Measurements from ENCODE around the gene CMTR1.
"Not testable (repeated sequence)": the region's sequence is repeated elsewhere in the genome, so short reads cannot be mapped to it uniquely, and the experiment has no call there.

Gene CMTR1

DNA sequence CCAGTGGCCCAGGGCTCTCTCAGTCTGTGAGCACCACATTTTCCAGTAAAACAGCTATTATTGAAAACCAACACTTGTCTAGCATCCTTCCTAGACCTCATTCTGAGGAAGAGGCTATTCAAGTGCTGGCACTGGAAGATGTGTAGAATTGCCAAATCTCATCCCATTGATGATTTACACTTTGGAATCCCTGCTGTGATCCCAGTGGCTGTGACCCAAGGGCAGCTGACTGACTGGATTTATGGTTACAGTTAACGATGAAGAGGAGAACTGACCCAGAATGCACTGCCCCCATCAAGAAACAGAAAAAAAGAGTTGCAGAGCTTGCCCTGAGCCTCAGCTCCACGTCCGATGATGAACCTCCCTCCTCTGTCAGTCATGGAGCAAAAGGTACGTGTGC lies 2.4 kb downstream of the CMTR1 start:
- DNase-seq, result no peak

DNA sequence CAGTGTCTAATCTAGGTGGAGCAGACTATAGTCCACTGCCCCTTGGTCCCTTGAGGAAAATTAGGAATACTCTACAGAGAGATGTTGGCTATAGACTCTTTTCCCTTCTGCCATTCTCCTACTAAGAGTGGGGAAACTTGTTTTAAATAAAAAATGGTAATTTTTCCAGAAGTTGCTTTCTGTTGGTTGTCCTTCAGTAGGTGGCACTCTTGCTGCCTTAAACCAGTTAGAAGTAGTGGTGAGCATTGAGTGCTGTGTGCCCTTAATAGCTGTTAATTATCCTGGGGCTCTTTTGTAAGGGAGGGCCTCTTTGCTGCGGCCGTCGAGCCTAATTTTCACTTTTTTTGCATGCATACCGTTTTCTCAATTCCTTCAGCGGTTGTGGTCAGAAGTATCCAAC lies 2.8 kb downstream of the CMTR1 start:
- DNase-seq, result no peak

DNA sequence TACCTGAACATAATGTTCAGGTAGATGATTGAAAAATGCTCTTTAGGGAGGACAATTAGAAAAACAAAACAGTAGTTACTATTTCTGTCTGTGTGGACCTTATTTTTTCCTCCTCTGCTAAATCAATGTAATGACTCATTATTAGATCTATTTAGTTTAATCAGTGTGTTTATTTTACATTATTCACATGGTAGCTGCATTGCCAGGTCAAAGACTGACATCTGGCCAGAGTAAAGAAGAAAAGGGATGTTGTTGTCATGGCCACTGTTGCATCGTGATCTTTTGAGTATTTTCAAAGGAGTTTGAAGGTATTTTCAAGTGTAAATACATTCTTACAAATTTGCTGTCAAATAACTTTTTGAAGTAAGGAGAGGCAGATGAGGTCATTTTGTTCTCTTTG lies 5.9 kb downstream of the CMTR1 start:
- DNase-seq, result no peak

DNA sequence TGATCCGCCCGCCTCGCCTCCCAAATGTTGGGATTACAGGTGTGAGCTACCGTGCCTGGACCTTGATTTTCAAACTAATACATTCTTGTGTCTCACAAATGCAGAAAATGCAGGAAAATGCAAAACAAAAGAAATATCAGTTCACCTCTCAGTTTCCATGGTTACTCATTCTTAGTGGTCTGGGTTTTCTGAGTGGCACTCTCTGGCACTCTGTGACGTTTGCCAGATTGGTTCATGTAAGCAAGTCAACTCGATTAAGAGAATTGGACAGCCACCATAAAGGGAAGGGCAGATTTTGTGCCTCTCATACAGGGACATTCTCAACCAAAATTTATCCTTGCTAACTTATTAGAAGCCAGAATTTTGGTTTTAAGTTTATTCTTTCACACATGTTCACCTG lies 8.6 kb downstream of the CMTR1 start:
- DNase-seq, result no peak

DNA sequence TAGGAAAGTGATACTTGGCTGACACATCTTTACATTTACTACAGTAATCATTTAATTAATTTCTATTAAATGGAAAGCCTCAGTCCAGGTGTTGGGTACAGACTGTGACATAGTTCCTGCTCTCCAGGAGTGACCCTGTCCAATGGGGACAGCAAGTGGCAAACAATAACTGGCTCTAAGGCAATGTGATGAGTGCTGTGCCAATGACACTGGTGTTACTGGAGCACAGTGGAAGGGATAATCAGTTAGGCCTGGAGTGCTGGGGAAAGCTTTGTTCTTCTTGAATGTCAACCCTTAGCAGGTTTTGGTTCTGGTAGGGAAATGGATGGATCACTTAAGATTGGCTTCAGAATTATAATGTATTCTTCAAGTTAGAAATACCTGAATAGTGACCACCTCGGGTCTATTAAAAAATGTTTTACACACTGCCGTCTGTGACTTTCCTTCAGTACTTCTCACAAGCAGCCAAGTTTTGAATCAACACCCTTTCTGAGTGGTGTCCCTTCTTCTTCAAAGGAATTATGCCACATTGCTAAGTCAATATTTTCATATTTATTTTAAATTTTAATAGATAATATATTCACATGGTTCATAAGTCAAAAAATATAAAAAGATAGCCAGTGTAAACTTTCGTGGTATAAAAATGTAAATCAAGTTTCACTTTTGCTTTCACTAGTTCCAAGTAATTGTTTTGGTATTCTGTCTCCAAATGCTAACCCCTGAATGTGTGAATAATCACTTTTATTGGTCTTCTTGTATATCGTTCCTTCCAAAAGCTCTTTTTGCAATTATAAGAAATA lies 9.6 kb downstream of the CMTR1 start:
- DNase-seq, result no peak

DNA sequence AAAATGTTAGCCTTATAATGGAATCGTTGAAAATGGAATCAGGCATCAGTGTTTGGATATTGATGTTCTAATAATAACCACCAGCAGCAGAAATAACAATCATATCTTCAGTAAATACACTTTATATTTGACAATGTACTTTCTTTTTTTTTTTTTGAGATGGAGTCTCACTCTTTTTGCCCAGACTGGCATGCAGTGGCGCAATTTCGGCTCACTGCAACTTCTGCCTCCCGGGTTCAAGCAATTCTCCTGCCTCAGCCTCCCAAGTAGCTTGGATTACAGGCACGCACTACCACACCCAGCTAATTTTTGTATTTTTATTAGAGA lies 10.2 kb downstream of the CMTR1 start:
- DNase-seq, result not testable (repeated sequence)

DNA sequence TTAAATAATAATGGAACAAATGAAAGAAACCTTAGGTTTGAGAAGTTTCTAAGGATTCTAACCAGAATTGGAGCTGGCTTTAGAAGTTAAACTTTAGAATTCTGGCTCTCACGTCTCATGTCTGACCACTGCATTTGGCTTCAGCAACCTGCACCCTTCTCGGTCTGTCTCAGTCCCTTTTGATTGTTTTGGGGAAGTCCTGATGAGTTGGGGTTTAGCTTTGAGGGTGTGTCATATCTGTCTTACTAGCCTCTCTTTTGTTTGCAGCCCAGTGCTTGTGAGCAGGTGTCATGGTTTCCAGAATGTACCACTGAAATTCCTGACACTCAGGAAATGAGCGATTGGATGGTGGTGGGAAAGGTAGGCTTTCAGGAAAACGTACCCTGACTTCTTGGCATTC lies 17.0 kb downstream of the CMTR1 start:
- no peak for DNase-seq

DNA sequence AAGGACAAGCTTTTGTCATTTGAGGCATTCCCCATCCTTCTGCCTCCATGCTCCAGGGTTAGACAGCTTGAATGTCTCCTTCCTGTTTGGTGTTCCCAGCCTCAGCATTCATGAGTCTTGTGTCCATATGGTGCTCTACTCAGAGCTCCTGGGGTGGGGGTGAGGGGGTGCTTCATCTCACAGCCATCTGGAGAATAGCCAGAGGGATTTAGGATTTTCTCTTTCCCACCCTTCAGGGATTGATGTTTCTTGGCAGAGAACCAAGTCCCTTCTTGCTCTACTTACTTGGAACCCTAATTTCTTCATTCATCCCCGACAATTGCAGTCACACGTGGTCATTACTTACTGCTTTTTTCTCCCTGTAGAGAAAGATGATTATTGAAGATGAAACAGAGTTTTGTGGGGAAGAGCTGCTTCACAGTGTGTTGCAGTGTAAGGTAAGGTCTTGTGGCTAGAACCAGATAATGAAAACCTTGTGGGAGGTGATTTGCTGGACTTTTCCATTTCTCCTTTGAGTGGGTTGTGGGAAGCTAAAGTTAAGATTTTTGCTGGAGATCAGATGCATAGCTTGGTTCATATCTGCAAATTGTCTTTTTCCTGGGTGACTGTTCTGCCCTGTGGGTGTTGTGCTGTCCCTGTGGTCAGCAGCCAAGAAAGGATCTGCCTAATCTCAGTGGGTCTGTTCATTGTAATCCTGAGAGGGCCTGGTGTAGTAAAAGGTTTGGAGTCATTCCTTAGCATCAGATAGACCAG lies 18.6 kb downstream of the CMTR1 start:
- no peak for DNase-seq

DNA sequence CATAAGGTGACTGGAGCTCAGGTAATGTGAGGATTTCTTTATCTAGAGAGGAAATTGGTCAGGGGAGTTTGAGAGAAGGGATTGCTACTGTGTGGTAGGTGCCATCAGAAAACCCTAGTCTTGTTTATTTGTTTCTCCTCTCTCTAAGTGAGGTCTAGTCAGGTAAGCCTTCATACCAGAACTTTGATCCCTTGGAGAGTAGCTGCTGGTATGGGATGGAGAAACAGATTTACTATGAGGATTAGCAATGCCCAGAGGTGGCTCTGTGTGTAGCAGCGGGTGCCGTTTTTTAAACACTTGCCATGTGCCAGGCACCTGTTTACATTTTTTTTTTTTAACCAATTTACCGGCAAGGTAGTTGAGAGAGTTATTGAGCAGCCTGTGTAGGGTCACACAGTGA lies 19.5 kb downstream of the CMTR1 start:
- DNase-seq, result no peak

DNA sequence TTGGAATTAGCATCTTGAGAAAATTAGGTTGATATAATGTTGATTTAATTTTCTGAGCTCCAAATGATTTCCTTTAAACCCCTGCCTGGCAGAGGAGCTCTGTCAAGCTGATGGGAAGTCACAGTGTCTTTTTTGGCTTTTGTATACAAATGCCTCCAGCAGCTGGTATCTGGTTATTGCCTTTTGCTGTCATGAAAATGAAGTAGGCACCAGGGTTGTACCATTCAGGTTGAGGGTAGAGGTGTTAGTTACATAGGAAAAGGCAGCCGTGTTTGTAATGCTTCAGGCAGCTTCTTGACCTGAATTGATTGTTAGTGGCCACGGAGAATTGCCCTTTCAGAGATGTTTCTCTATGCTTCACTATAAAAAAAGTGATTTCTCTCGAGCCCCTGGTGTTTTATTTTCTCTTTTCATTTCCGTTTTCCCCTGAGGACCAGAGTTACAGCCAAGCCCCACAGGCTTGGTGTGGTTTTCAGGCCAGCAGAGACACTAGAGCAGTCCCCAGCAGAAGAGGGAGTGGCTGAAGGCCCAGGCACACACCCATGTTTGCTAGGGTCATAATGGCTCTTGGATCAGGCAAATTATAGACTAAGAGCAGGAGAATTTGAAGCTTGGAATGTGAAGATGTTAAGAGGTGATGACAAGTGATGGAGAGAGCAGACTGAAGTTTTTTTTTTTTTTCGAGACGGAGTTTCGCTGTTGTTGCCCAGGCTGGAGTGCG lies 21.6 kb downstream of the CMTR1 start:
- no peak for DNase-seq

DNA sequence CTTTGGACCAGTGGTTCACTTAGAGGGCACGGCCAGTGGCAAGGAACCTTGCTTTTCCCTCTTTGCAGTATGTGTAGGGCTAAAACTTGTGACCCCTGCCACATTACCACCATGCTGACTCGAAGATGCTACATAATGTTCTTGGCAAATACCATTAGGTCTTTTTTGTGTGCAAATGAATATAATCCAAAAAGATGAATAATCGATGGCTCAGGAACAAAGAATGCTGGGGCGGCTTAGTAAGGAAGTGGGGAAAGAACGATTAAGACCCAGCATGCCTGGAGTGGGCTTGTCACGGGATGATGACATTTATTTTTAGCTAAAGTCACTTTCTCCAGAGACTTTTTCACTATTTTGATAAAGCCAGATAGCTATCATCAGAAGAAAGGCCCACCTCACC lies 23.1 kb downstream of the CMTR1 start:
- DNase-seq, result no peak

DNA sequence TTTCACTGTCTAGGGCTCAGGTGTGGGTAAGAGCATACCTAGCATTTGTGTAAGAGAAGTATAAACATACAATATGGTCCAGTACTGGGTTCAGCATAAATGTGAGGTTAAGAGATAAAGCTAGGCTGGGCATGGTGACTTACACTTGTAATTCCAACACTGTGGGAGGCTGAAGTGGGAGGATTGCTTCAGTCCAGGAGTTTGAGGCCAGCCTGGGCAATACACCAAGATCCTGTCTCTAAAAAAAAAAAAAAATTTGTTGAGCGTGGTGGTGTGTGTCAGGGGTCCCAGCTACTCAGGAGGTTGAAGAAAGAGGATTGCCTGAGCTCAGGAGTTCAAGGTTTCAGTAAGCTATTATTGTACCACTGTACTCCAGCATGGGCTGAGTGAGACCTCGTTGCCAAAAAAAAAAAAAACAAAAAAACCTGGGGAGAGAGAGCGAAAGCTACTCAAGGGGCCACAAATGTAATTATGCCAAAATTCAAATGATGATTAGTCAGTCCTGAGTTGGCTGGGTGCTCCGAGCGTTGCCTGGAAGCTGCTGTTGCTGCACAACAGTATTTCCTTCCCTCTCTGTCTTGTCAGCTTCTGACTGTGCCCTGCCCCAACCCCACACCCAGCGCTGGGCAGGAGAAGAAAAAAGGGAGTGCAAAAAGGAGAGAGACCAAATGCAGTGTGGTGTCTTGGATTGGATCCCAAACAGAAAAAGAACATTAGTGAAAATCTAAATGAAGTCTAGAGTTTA lies 24.0 kb downstream of the CMTR1 start:
- no peak for DNase-seq

DNA sequence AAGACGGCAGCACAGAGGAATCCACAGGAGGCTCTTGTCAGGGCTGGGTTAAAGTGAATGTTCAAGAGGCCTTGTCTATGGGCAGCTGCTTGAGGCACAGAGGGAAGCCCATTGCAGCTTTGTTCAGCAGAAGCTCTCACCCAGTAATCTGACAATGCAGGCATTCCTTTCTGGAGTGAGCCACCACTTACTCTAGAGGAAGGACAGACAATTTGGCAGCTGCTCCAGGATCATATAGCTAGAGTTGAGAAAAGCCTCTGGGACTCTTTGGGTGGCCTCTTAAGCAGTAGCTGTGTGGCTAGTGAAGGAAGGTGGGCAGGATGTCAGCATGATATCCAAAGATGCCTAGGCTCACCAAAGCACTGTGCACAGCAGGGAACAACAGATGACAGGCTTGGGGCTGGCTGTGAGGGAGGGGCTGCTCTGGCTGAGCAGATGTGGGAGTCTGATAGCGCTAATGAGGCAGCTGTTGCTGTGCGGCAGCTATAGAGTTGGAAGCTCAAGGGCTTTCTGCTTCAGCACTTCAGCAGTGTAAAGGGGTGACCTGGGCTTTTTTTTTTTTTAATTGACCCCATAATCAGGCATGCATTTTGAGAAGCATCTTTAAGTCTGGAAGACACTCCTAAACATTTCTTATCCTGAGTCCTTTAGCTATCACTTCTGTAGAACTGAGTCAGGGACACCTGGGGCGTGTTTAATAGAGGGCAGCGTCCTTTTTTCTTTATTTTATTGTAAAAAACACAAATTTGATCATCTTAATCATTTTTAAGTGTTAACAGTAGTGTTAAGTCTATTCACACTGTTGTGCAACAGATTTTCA lies 27.2 kb downstream of the CMTR1 start:
- no peak for DNase-seq

DNA sequence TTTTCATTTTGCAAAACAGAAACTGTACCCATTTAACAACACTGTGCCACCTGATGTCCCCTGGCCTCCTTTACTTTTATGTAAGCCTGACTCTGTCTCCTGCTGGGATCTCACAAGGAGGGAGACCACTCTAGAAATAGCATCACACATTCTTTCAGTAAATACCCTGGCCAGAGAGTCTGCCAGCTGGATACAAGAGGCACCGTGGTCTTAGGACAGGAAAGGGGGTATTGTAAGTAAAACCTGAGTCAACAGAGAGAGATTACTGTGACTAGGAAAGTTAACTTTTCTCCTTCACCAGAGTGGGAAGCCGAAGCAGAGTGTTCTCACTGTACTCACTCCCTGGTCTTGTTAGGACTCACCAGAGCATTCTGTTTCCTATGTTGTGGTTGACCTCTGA lies 27.8 kb downstream of the CMTR1 start:
- DNase-seq, result no peak

DNA sequence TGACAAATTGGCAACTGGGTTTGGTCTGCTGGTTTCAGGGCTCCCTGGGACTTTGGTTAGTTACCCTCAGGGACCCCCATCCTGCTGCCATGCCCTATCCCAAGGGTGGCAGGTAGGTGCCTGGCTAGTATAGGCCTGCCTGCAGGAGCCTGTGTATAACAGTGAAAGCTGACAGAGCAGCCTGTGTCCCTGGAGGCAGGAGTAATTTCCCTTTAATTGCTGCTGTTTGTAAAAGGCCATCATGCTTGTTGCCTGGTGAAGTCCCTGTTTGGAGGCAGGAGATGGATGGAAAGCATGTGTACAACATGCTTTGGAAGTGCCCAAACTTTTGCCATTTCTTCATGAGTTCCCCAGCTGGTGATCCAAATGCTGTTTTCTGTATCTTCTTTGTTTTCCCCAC lies 30.1 kb downstream of the CMTR1 start:
- DNase-seq, result no peak

DNA sequence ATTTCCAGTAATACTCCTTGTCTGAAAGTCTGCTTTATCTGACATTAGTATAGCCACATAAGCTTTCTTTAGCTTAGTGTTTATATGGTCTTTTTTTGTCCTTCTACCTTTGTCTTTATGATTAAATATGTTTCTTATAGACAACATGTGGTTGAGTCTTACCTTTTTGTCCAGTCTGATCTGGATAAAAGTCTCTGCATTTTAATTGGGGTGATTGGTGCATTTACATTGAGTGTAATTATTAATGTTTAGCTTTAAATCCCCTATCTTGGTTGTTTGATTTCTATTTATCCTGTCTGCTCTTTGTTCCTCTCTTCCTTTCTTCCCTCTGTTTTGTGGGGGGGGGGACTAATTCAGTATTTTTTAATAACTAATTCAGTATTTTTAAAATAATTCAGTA lies 34.7 kb downstream of the CMTR1 start:
- no peak for DNase-seq

DNA sequence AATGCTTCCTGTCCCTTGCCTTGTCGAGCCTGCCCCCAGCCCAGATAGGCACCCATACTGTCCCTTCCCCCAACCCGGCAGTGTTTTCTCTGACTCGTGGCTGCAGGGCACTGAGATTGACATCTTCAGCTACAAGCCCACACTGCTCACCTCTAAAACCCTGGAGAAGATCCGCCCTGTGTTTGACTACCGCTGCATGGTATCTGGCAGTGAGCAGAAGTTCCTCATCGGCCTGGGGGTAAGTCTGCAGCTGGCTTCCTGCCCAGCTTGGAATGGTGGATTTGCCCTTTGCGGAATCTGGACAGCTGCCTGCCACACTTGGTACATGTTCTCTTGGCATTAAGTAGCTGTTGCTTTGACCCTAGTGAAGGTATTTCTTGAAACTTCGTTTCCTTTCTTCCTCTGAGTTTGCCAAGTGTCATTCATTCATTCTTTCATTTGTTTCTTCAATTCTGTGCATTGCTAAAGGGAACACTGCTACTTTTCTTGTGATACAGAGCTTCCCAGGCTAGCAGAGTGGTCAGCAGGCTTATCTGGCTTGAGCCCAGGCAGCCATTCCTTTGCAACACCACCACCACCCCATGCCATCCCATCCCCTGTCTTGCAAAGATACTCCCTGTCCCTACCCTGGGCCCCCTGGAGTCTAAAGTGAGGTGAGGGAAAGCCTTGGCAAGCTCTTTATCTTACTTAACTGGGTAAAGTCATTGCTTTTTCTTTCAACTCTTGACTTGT lies 40.5 kb downstream of the CMTR1 start:
- DNase-seq, result no peak

DNA sequence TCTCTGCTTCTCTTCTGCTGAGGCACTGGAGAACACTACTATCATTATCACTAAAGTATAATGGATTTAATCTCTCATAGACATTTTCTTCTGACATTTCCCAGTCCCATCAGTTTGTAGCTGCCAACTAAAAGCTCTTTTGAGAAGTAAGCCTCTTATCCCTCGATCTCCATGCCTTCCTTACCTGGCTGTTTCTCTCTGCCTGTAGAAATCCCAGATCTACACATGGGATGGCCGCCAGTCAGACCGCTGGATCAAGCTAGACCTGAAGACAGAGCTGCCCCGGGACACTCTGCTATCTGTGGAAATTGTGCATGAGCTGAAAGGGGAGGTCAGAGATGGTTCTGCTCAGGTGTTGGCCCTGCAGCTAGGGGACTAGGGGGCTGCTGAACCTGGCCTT lies 41.3 kb downstream of the CMTR1 start:
- DNase-seq, result no peak

DNA sequence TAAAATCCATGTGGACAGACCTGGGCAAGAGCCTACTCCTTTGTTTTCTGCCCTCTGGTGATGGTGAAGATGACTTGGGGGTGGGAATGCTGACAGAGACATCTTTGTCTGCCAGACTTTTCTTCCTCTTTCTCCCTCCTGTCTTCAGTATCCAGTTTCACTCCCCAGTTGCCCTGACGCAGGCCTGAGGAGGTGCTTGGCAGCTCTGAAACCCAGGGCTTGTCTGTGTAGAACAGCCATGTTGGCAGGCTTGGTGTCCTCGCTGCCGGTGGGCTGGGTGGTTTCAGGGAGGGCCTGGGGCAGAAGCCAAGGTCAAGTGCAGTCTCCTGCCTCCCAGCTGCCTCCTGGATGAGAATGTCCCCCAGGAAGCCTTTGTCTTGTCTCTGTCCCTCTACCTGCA lies 44.2 kb downstream of the CMTR1 start:
- no peak for DNase-seq

DNA sequence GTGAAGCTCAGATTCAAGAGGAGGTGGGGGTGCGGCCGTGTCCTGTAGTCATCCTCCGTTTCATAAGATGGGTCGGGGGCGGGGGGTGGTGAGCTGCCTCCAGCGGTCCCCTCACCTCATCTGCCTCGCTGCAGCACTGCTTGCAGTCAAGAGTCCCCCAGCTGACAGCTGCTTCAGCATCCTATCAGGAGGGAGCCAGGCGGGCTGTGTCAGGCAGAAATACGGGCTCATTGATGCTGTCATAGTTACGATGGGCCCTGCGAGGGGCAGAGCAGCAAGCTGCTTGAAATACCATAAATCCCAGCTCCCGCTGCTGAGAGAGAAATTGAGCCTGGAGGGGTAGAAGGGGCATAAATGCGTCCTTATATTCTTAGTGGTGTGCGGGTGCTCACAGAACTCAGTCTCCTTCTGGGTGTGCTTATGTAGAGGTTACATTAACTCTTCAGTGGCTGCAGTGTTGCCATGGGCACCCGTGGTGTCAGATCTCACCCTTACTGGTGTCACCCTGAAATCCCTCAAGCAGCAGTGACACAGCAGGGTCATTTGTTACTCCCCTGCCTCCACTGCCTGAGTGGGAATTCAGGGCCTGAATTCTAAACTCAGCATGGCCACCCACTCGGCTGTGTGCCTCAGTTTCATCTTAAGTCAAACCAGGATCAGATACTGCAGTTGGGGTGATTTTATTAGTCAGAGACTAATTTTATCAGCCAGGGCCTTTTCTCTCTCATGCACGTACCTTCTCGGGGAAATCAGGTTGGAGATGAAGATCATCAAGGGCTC lies 44.8 kb downstream of the CMTR1 start:
- DNase-seq, result no peak

DNA sequence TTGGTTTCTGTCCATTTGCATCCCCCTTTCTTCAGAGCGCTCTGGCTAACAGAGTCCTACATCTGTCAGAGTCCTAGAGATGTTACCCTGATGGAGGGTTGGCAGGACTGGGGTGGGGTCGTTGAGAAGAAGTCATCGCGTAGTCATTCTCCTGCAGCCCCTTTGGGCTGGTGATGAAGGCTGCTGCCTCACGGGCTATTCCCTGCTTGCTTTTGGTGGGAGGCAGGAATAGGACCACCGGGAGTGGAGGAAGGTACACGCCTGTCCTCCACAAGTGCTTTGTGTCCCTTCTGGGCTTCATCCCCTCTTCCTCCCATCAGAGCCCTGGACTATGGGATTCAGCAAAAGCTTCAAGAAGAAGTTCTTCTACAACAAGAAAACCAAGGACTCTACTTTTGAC lies 45.8 kb downstream of the CMTR1 start:
- no peak for DNase-seq
